Measurements from ENCODE around the gene TFAP2C.
"Not testable (repeated sequence)": the region's sequence is repeated elsewhere in the genome, so short reads cannot be mapped to it uniquely, and the experiment has no call there.

The TFAP2C gene

DNA sequence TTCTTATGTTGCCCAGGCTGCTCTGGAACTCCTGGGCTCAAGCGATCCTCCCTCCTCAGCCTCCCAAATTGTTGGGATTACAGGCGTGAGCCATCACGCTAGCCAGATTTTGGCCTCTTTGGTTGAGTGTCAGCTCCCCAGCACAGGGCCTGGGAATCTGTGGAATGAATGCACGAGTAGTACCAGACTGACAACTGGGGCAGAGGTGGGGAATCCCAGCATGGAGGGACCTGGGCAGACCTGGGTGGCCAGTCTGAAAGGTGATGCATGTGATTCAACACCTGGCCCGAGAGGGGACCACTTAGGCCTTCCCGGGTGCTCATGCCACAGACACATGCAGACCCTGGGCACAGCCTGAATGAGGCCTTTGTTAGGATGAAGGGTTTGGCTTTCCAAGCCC lies 19.0 kb upstream of the TFAP2C start:
- Histone ChIP-seq H3K9me3 (ENCODE audit: control insufficient read depth, low read length) (no peaks in the 10 kb centered on the region), H3K27me3 (replicated peaks; ENCODE audit: control insufficient read depth, insufficient read depth, low read length, poor library complexity, severe bottlenecking) (no peaks in the 10 kb centered on the region), H3K27ac (ENCODE audit: insufficient read depth, low read length, poor library complexity, severe bottlenecking) (no peak overlapping the region), H3K36me3 (ENCODE audit: control insufficient read depth, insufficient read depth, low read length) (no peaks in the 10 kb centered on the region), H3K4me1 (ENCODE audit: control insufficient read depth, insufficient read depth, low read length, poor library complexity, severe bottlenecking) (no peaks in the 10 kb centered on the region), H3K4me3 (ENCODE audit: insufficient read depth, low read depth, low read length, poor library complexity, severe bottlenecking) (no peak overlapping the region)
- no peak for DNase-seq

DNA sequence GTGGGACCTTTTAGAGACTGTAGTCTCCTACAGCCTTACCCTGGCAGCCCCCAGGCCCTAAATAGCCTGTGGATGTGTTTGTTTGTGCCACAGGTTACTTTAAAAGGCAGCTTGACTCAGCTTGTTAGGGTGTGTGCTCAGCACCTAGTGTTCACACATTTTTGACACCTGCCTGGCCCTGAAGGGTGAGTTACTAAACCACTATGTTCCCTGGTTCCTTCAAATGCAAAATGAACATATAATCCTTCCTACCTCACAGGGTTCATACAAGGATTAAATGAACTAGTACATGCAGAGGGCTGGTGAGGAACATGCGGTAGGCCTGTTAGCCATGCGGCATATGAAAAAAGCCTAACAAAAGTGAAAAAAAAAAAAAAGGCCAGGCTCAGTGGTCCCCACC lies 14.9 kb upstream of the TFAP2C start:
- no peak overlapping the region for H3K27ac ChIP-seq (ENCODE audit: insufficient read depth, low read length, poor library complexity, severe bottlenecking)
- DNase-seq = no peak
- no peak overlapping the region for H3K4me3 ChIP-seq (ENCODE audit: insufficient read depth, low read depth, low read length, poor library complexity, severe bottlenecking)

DNA sequence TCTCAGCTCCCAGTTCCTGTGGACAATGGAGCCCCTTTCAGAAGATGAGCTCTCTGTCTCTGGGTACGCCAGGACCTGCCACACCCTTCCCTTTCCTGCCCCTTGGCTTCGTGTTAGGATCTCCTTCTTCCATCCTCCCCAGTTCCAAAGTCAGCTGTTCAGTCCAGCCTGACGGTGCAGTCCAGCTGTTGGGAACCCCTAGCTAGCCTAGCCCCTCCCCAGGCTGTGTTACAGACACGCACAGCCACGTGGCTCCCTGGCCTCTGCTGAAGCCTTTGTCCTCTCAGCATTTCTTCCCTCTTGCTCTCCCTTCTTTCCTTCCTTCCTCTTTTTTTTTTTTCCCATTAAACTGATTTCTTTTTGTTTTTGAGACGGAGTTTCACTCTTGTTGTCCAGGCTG lies 12.4 kb upstream of the TFAP2C start:
- DNase-seq = no peak
- Histone ChIP-seq H3K27ac (ENCODE audit: insufficient read depth, low read length, poor library complexity, severe bottlenecking) (no peak overlapping the region), H3K9me3 (ENCODE audit: control insufficient read depth, low read length) (no peaks in the 10 kb centered on the region), H3K27me3 (replicated peaks; ENCODE audit: control insufficient read depth, insufficient read depth, low read length, poor library complexity, severe bottlenecking) (no peaks in the 10 kb centered on the region), H3K4me1 (ENCODE audit: control insufficient read depth, insufficient read depth, low read length, poor library complexity, severe bottlenecking) (no peaks in the 10 kb centered on the region), H3K4me3 (ENCODE audit: insufficient read depth, low read depth, low read length, poor library complexity, severe bottlenecking) (no peak overlapping the region), H3K36me3 (ENCODE audit: control insufficient read depth, insufficient read depth, low read length) (no peaks in the 10 kb centered on the region)

More for the DNA sequence above, 14.9 kb upstream of the TFAP2C start:
- no peaks in the 10 kb centered on the region for H3K36me3 ChIP-seq (ENCODE audit: control insufficient read depth, insufficient read depth, low read length)
- H3K27me3 ChIP-seq (replicated peaks; ENCODE audit: control insufficient read depth, insufficient read depth, low read length, poor library complexity, severe bottlenecking) = no peaks in the 10 kb centered on the region
- no peaks in the 10 kb centered on the region for H3K4me1 ChIP-seq (ENCODE audit: control insufficient read depth, insufficient read depth, low read length, poor library complexity, severe bottlenecking)
- no peaks in the 10 kb centered on the region for H3K9me3 ChIP-seq (ENCODE audit: control insufficient read depth, low read length)

DNA sequence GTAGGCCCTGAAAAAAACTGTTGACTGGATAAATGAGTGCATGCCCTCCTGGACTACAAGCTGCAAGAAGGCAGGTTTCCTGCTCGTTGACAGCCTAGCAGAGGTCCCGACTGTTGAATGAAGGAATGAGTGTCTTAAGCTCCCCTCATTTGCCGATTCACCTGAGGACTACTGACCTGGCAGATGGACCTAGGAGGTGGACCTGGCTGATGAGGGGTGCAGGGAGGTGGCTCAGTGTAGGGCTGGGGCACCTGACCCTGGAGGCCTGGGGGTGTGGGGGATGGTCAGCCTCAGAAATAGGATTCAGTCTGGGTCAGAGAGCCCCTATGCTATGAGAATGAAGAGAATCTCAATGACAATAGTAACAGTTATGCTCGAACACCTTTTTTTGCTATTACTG lies 11.6 kb upstream of the TFAP2C start:
- DNase-seq = no peak
- no peaks in the 10 kb centered on the region for H3K4me1 ChIP-seq (ENCODE audit: control insufficient read depth, insufficient read depth, low read length, poor library complexity, severe bottlenecking)
- H3K27ac ChIP-seq (ENCODE audit: insufficient read depth, low read length, poor library complexity, severe bottlenecking) = no peak overlapping the region
- H3K36me3 ChIP-seq (ENCODE audit: control insufficient read depth, insufficient read depth, low read length) = no peaks in the 10 kb centered on the region
- no peaks in the 10 kb centered on the region for H3K27me3 ChIP-seq (replicated peaks; ENCODE audit: control insufficient read depth, insufficient read depth, low read length, poor library complexity, severe bottlenecking)
- no peak overlapping the region for H3K4me3 ChIP-seq (ENCODE audit: insufficient read depth, low read depth, low read length, poor library complexity, severe bottlenecking)
- no peaks in the 10 kb centered on the region for H3K9me3 ChIP-seq (ENCODE audit: control insufficient read depth, low read length)

DNA sequence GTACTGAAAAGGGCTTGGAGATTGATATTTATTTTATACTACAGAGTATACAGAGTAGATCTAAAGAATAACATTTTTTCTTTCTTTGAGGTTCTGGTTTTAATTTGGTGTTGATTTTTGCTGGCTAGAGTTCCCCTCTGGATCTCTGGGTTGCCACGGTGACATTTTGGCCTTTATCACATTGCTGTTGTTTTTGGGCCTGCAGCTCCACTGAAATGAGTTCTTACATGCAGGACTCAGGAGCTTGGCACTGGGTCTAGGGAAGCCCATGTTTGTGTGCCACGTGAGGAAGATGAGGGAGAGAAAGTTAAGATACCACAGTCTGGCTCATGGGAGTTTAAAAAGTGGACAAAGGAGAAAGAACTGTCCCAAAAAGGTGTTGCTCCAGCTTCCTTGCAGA lies 7.4 kb upstream of the TFAP2C start:
- Histone ChIP-seq H3K27ac (ENCODE audit: insufficient read depth, low read length, poor library complexity, severe bottlenecking) (no peak overlapping the region), H3K9me3 (ENCODE audit: control insufficient read depth, low read length) (no peaks in the 10 kb centered on the region), H3K4me3 (ENCODE audit: insufficient read depth, low read depth, low read length, poor library complexity, severe bottlenecking) (no peak overlapping the region), H3K36me3 (ENCODE audit: control insufficient read depth, insufficient read depth, low read length) (no peaks in the 10 kb centered on the region), H3K4me1 (ENCODE audit: control insufficient read depth, insufficient read depth, low read length, poor library complexity, severe bottlenecking) (no peaks in the 10 kb centered on the region), H3K27me3 (replicated peaks; ENCODE audit: control insufficient read depth, insufficient read depth, low read length, poor library complexity, severe bottlenecking) (peaks cover 5% of the 10 kb centered on the region)
- DNase-seq = no peak

DNA sequence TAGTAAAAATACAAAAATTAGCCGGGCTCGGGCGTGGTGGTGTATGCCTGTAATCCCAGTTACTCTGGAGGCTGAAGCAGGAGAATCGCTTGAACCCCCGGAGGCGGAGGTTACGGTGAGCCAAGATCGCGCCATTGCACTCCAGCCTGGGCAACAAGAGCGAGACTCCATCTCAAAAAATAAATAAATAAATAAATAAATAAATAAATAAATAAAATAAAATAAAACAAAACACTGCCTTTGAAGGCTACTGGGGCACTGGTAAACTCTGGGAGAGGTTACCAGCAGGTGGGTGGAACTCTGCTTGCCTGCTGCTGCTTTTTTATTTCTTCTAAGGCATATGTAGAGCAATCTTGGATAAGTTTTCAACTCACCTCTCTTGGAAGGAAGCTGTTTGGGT lies 5.2 kb upstream of the TFAP2C start:
- H3K4me3 ChIP-seq (ENCODE audit: insufficient read depth, low read depth, low read length, poor library complexity, severe bottlenecking); H3K9me3 ChIP-seq (ENCODE audit: control insufficient read depth, low read length); H3K4me1 ChIP-seq (ENCODE audit: control insufficient read depth, insufficient read depth, low read length, poor library complexity, severe bottlenecking); H3K27ac ChIP-seq (ENCODE audit: insufficient read depth, low read length, poor library complexity, severe bottlenecking); H3K36me3 ChIP-seq (ENCODE audit: control insufficient read depth, insufficient read depth, low read length); DNase-seq: not testable (repeated sequence)
- peaks cover 12% of the 10 kb centered on the region for H3K27me3 ChIP-seq (replicated peaks; ENCODE audit: control insufficient read depth, insufficient read depth, low read length, poor library complexity, severe bottlenecking)

DNA sequence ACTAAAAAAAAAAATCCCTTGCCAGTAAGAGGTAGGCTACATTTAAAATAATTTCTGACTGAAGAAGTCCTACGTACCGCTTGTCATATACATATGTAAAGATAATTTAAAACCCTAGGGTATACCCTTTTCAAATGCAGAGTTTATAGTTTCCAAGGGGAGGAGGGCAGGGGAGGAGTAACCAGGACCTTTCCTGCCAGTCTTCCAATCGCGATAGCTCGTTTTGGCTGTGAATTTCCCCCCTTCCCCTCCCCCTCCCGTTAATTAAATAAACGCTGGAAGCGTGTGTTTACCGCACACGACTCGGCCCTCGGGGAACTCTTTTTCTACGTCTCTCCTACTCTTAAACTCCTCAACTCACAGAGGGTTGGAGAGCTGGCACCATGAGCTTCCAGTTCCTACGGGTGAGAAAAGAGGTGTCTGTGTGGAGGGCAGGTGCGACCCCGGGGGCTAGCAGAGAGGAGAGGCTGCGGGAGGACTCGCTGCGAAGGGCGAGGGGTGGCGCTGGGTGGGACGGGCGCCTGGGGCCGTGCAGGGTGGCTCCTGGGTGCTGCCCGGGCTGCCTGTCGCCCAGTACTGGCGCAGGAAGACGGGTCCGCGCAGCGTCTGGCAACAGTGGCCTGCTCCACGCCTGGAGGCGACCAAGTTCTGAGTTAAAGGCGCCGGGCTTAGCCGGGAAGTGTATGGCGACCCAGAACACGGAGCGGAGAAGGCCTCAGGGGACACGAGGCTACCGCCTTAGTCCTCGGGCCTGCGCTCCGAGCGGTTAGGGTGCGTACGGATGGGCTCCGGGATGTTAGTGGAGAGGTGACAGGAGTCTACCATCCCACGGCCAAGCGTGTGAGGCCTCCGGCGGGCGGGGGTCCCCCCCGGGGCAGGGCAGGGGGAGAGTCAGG lies 4.1 kb upstream of the TFAP2C start:
- Histone ChIP-seq H3K4me1 (ENCODE audit: control insufficient read depth, insufficient read depth, low read length, poor library complexity, severe bottlenecking) (peaks cover 10% of the 10 kb centered on the region), H3K36me3 (ENCODE audit: control insufficient read depth, insufficient read depth, low read length) (no peaks in the 10 kb centered on the region), H3K4me3 (ENCODE audit: insufficient read depth, low read depth, low read length, poor library complexity, severe bottlenecking) (no peak overlapping the region), H3K27ac (ENCODE audit: insufficient read depth, low read length, poor library complexity, severe bottlenecking) (no peak overlapping the region), H3K27me3 (replicated peaks; ENCODE audit: control insufficient read depth, insufficient read depth, low read length, poor library complexity, severe bottlenecking) (peaks cover 12% of the 10 kb centered on the region), H3K9me3 (ENCODE audit: control insufficient read depth, low read length) (no peaks in the 10 kb centered on the region)
- DNase-seq = no peak

DNA sequence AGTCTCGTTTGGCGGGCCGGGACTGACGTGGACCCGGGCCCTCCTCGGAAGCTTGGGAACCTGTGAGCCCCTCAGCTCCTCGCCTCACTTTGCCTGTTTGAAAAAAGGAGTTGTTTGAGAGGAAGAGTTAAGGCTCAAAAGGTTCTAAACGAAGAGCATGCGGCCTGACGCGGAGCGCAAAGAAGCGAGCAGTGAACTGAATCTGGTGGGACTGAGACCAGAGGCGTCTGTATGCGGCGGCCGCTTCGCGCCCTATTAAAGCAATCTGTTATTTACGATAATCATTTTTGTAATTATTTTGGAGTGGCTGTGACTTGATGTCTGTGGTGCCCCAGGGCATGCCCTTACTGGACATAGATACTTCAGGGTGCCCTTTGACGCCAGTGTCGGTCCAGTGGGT lies 3.3 kb upstream of the TFAP2C start:
- Histone ChIP-seq H3K27me3 (replicated peaks; ENCODE audit: control insufficient read depth, insufficient read depth, low read length, poor library complexity, severe bottlenecking) (peaks cover 12% of the 10 kb centered on the region), H3K27ac (ENCODE audit: insufficient read depth, low read length, poor library complexity, severe bottlenecking) (no peak overlapping the region), H3K4me3 (ENCODE audit: insufficient read depth, low read depth, low read length, poor library complexity, severe bottlenecking) (no peak overlapping the region), H3K36me3 (ENCODE audit: control insufficient read depth, insufficient read depth, low read length) (no peaks in the 10 kb centered on the region), H3K4me1 (ENCODE audit: control insufficient read depth, insufficient read depth, low read length, poor library complexity, severe bottlenecking) (peaks cover 10% of the 10 kb centered on the region), H3K9me3 (ENCODE audit: control insufficient read depth, low read length) (no peaks in the 10 kb centered on the region)
- DNase-seq = no peak

DNA sequence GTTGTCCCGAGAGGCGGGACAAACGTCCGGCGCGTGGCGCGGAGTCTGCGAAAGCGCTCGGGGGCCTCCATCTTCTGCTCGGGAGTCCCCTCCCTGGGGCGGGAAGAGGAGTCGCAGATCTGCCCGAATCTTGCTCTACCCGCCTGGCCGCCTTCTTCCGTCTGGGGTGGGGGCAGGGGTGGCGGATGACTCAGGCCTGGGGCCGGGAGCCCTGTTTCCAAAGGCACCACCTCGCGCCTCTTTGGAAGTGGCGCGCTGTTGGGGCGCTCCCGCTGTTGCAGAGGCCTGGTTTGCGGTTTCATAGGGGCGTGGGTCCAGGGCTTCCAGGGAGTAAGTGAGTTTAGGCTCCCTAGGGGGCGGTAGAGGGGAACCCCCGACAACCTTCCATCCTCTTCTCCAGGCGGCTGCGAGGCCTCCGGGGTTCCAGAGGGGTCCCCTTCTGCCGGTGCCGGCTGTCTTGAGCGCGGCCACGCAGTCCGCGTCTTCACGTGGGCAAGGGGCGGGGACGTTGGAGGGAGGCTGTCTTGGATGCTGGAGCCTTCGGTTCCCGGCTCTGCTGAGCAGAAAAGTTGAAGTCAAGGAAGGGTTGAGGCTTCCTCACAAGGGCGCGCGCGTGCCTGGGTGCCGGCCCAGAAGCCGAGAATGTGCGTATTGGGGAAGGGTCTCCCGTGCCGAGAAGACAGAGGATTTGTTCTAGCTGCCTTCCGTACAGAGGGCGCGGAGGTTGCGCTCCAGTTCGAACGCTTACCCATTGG lies 2.6 kb upstream of the TFAP2C start:
- no peaks in the 10 kb centered on the region for H3K36me3 ChIP-seq (ENCODE audit: control insufficient read depth, insufficient read depth, low read length)
- no peaks in the 10 kb centered on the region for H3K9me3 ChIP-seq (ENCODE audit: control insufficient read depth, low read length)
- peaks cover 12% of the 10 kb centered on the region for H3K27me3 ChIP-seq (replicated peaks; ENCODE audit: control insufficient read depth, insufficient read depth, low read length, poor library complexity, severe bottlenecking)
- DNase-seq = no peak
- H3K27ac ChIP-seq (ENCODE audit: insufficient read depth, low read length, poor library complexity, severe bottlenecking) = no peak overlapping the region
- H3K4me1 ChIP-seq (ENCODE audit: control insufficient read depth, insufficient read depth, low read length, poor library complexity, severe bottlenecking) = peaks cover 10% of the 10 kb centered on the region
- H3K4me3 ChIP-seq (ENCODE audit: insufficient read depth, low read depth, low read length, poor library complexity, severe bottlenecking) = no peak overlapping the region
